ENCODE data around the gene PARD3.

Gene PARD3

GRCh38 chr10:34736976-34737771 is 77.9 kb downstream of the PARD3 start:
- DNase-seq, result no peak

- no peak for DNase-seq
Observed at GRCh38 chr10:34734918-34735317, 80.2 kb downstream of the PARD3 start.

- DNase-seq, result no peak
Observed at GRCh38 chr10:34732926-34733325, 82.2 kb downstream of the PARD3 start.

- DNase-seq, result no peak
Observed at GRCh38 chr10:34731885-34732701, 83.0 kb downstream of the PARD3 start.

GRCh38 chr10:34731213-34731612 is 83.9 kb downstream of the PARD3 start:
- DNase-seq, result no peak

- no peak for DNase-seq
Observed at GRCh38 chr10:34730726-34731125, 84.4 kb downstream of the PARD3 start.

GRCh38 chr10:34729619-34730018 is 85.5 kb downstream of the PARD3 start:
- no peak for DNase-seq

GRCh38 chr10:34728361-34728760 is 86.7 kb downstream of the PARD3 start:
- DNase-seq, result no peak

- DNase-seq, result no peak
Observed at GRCh38 chr10:34727595-34728033, 87.5 kb downstream of the PARD3 start.

GRCh38 chr10:34726862-34727261 is 88.2 kb downstream of the PARD3 start:
- DNase-seq, result no peak

GRCh38 chr10:34723750-34724149 is 91.3 kb downstream of the PARD3 start:
- DNase-seq, result no peak

- no peak for DNase-seq
Observed at GRCh38 chr10:34722404-34722803, 92.7 kb downstream of the PARD3 start.

GRCh38 chr10:34721208-34721840 is 93.8 kb downstream of the PARD3 start:
- no peak for DNase-seq

- DNase-seq, result no peak
Observed at GRCh38 chr10:34719746-34720145, 95.3 kb downstream of the PARD3 start.

- no peak for DNase-seq
Observed at GRCh38 chr10:34719328-34719727, 95.8 kb downstream of the PARD3 start.

- DNase-seq, result no peak
Observed at GRCh38 chr10:34717429-34717828, 97.7 kb downstream of the PARD3 start.

GRCh38 chr10:34716958-34717357 is 98.1 kb downstream of the PARD3 start:
- DNase-seq, result no peak

- DNase-seq, result no peak
Observed at GRCh38 chr10:34716234-34716633, 98.9 kb downstream of the PARD3 start.

GRCh38 chr10:34715511-34716187 is 99.4 kb downstream of the PARD3 start:
- DNase-seq, result no peak

- DNase-seq, result no peak
Observed at GRCh38 chr10:34713875-34714274, 101.2 kb downstream of the PARD3 start.

GRCh38 chr10:34711500-34711899 is 103.6 kb downstream of the PARD3 start:
- no peak for DNase-seq

- DNase-seq, result no peak
Observed at GRCh38 chr10:34710391-34710751, 104.7 kb downstream of the PARD3 start.
